Stimulated activated CD4-positive, alpha-beta T cell treated with anti-CD3 and anti-CD28 coated beads, Interleukin-15, amount 100 ng/mL, for 1 hour (primary cell): ENCODE data around the gene PLAGL2.
A peak's percentile ranks its signal among the peaks of the same experiment; 100 is the strongest.
"Not testable (repeated sequence)": the region's sequence is repeated elsewhere in the genome, so short reads cannot be mapped to it uniquely, and the experiment has no call there.

Experiments used
- DNase-seq, 2 donors: peaks; one replicate each; pipeline ENCODE4 v3.0.0-alpha.2; 2020; ENCODE audit warnings: low read depth in 1 of 2, low spot score in 1 of 2

Gene PLAGL2

DNA sequence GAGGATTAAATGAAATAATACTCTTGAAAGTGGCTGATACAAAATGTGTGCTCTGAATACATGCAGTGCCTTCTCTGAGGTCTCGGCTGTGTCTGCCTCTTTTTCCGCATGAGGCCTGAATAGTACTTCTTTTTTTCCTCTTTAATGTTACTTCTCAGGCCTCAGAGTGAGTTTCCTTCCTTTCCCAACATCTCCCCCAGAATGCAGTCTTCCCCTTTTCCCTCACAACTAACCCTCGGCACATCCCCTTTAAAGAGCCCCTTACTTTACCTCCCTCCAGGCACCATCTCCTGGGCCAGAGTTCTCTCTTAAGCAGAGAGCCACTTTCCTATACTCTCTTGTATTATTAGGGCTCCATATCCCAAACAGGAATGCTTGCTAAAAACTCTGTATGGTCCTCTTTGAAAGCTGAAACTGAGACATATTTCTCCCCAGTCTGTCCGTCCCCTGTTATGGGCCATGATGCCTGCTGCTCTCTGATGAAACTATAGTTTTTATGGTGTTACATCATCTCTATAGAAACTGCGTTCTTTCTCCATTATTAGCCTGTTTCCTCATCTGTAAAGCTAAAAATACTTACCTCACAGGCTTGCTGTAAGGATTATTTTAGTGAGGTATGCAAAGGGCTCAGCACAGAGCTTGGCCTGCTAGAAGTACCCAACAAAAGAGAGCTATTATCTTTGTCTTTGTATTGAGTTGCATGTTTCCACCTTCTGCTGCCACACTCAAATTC is 2.3 kb downstream of the PLAGL2 start:
- DNase-seq, result no peak

DNA sequence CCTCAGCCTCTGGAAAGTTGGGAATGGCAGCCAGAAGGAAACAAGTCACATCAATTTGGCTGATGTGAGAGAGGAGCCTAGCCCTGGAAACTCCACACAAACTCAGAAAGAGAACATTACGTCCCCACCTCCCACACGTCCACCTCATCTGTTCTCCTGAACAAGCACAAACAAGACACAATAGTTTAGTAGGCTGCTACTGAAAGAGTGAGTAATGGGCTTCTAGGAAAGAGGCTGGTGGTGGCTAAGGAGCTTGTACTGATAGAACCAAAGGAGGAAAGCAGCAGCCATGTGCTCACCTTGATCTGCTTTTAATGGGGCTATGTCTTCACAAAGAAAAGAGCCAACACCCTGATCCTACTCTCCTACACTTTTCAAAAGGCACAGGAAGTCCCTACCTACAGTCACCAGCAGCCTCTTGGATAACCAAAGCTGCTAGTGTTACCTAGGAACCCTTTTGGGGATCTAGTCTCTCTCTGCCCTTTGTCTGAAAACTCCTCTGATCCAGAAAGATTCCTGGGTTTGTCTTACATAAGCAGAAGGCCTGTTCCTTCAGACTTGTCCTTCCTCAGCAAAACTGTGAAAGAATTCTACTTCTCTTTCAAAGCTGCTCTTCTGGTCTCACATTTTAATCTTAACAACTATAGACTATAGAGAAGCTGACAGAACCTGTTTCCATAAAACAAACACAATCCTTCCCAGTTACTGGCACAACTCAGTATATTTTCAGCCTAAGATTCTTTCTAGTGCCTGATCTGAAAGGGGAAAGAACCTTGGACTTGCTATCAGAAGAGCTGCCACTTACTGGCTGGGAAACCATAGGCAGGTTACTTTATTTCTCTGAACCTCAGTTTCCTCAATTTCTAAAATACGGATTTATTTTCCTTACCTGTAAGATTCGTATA is 3.1 kb downstream of the PLAGL2 start:
- peak in 1 of 2 donors; percentile 42 for DNase-seq

- DNase-seq, result no peak
These were observed 4.0 kb downstream of the PLAGL2 start for GRCh38 chr20:32203356-32204204.

DNA sequence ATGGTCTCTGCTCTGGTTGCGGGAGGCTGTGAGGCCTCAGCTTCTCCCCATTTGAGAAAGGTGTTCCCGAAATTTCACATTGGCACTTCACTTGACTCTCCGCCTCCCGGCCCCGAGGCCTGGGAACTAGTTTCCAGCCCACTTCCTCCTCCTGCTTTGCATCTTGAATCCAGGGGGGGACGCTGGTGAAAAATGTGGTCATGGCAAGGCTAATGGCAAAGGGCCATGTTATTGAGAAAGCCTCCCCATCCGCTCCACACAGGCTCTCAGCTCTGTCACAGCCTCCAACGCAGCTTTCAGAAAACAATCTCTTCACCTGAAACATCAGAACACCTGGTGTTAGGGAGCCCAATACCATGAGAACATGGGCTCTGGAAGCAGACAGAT is 5.6 kb downstream of the PLAGL2 start:
- no peak for DNase-seq

- DNase-seq, result no peak
These were observed 6.1 kb downstream of the PLAGL2 start for GRCh38 chr20:32201296-32201976.

- no peak for DNase-seq
These were observed 8.5 kb downstream of the PLAGL2 start for GRCh38 chr20:32199006-32199405.

DNA sequence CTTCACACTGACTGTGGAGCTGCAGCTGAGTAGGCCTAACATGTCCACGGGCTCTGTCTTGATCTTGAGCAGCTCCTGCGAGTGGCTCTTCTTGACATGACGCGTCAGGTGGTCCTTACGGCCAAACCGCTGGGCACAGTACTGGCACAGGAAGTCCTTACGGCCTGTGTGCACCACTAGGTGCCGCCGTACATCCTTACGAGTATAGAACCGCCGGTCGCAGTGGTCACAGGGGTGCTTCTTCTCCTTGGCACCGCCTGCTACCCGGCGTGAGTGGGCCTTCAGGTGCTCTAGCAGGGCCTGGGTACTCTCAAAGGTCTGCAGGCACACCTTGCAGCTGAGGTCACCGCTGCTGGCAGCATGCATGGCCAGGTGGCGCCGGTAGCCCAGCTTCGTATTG is 10.4 kb downstream of the PLAGL2 start:
- DNase-seq, result not testable (repeated sequence)

DNA sequence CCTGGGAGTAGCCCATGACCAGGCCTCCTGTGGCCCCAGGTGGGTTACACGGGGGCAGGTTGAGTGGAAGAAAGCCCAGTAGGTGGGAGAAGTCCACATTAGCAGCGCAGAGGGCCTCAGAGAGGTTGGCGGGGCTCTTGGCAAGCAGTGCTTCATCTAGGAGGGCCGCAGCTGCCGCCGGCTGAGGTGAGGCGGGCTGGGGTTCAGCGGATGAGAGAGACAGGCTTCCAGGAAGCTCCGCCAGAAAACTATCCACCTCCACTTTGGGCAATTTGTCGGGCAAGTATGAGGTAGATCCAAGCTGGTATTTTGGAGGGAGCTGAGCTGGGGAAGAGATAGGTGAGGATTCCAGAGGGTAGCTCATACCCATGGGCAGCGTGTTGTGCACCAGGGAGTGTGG is 10.9 kb downstream of the PLAGL2 start:
- not testable (repeated sequence) for DNase-seq

GRCh38 chr20:32195581-32195980 is 12.0 kb downstream of the PLAGL2 start:
- DNase-seq, result no peak

GRCh38 chr20:32193996-32194395 is 13.5 kb downstream of the PLAGL2 start:
- DNase-seq, result no peak

- DNase-seq, result not testable (repeated sequence)
These were observed 14.2 kb downstream of the PLAGL2 start for GRCh38 chr20:32193336-32193735.

DNA sequence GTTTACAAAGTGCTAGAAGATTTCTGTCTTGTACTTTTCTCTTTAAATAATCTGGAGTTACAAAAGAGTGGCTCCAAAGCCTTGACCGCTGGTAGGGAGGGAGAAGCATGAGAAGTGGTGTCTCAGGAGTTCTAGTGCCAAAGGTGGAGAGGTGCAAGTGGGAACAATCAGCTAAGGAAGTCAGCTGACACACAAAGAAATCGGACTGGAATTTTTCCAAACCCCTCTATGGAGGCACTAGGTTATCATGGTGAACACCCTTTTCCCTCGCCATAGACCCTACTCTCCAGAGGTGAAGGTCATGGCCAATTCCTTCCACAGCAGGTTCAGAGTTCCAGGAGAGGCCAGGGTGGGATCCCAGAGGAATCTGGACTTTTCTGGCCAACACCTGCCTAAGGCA is 14.8 kb downstream of the PLAGL2 start:
- no peak for DNase-seq

DNA sequence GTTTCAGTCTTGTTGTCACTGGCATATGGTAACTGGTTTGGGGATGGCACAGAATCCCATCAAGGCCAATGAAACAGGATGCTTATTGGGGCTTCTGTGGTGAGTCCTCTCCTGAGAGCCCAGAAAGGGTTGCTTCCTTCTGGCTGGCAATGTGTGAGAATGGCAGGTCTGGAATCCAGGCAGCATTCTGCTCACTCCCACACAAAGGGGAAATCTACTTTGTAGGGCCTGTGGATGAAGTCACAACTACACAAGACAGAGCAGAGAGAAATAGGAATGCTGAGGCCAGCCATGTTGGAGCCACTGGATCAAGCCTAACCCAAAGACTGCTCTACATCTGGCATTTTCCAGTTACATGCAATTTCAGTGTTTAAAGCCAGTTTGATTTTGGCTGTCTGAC is 15.7 kb downstream of the PLAGL2 start:
- DNase-seq, result no peak

DNA sequence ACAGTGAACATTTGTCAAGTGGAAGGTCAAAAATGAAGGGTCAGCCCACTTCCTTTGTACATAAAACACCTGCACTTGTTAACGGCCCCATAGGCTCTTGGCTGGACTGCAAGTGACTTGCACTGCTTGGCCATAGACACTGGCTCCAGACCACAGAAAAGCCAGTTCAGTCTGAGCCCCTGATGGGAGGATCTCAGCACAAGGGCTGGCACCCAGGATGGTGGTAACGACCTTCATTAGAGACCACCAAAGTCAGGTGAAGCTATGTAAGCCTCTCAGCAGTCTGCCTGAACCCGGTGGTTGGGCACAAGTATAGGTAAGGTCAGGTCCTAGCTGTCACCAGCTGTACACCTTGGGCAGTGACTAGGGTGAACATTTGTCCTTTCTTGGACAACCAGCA is 16.1 kb downstream of the PLAGL2 start:
- no peak for DNase-seq

DNA sequence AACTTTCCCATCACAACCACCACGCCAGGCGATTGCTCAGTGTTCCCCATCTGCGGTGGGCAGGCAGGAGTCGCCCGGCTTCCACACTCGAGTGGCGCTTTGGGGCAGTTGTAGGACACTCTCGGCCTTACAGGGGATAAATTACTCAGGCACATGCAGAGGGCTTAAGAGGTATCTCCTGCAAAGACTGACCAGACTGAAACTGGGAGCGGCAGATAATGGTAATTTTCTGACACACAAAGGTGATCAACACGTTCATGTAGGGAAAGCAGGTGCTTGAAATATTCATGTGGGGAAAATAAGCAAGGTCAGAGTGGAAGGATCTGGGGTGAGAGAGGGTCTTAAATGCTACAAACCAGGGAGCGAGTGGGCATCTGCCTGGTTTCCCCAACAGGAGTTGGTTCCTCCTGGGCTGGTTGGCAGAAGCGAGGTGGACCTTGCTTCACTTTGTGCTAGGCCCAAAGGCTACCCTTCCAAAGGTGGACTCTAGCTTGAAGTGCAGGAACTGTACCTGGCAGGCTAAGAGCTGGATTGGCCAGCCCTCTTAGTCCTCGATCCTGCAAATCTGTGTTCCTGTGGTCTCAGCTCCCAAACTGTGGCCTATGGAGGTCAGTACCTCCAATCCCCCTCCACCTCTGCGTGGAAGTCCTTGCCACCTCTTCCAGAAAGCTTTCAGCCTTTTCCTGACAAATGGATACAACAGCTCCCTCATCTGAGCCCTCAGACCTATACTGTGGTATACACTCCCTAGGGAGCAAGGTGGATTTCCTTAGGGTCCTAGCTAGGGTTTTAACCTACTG is 16.7 kb downstream of the PLAGL2 start:
- DNase-seq, result no peak

GRCh38 chr20:32189691-32190615 is 17.6 kb downstream of the PLAGL2 start:
- no peak for DNase-seq

- DNase-seq, result no peak
These were observed 18.5 kb downstream of the PLAGL2 start for GRCh38 chr20:32189123-32189410.

DNA sequence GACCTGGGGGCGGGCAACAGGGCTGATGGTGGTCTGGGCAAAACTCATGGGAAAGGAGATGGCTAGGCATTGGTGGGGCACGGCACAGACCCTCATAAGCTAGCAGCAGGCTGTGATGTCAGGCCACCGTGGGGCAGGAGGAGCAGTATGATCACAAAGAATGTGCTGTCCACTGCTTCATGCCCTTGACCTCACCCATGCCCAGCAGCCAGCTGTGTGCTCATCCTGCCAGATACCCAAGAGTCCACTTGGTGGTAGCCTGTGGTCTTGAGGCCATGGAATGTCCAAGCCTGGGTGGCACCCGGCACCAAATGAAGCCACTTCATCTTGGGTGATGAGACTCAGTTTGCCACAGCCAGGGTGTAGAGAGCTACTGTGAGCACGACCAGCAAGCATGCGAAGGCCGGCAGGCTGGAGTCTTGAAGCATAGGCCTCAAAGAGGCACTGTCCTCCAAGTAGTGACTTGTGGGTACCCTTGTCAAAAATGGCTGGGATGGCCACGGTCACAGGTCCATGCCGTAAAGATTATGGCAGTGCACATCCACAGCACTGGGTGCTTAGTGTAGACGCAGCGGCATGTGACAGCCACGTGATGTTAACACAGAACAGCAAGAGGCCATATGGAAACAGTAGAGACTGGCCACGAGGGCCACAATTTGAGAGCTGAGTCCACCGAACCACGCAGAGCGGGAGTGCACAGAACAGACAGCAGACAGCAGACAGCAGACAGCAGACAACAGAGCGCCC is 19.0 kb downstream of the PLAGL2 start:
- DNase-seq, result no peak

GRCh38 chr20:32186506-32186905 is 21.0 kb downstream of the PLAGL2 start:
- DNase-seq, result no peak
